Measurements from ENCODE around the gene TRANK1. TPM values are rescaled to one million over a fixed set of nuclear protein-coding genes. Genes with fewer than 3 reads are reported as not detected.

The TRANK1 gene
- total RNA-seq, 4 donors from 2014 or later = 2.1 to 4.6 (median 2.4) TPM

DNA sequence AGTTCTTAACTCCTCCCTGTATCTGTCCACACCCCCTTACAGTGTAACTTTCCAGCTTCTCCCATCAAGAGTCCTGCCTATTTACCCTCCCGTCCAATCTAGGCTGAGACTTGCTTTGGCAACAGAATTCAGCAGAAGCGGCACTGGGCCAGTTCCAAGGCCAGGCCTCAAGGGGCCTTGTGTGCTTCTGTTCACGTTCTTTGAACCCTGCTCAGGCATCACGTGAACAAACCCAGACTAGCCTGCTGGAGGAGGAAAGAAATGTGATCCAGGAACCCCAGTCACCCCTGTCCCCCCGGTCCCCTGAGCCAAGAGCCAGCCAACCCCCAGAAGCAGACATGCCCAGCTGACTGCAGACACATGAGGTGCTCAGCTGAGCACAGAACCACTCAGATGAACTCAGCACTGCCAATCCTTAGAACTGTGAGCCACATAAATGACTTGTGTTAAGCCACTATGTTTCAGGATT lies 104.4 kb downstream of the TRANK1 start:
- intact Hi-C loops (cut with DNase I; ENCODE audit: low total_unique reads) = no loop called here
- Histone ChIP-seq H3K36me3 (no peaks in the 10 kb centered on the region), H3K4me1 (no peaks in the 10 kb centered on the region), H3K4me3 (no peak overlapping the region), H3K27me3 (no peaks in the 10 kb centered on the region), H3K27ac (no peak overlapping the region), H3K9me3 (no peaks in the 10 kb centered on the region)
- in situ Hi-C loops (cut with MboI; ENCODE audit: low sequenced_read_pairs in 4 of 4) = no loop called here
- ATAC-seq (peak in 1 of 2 donors; percentile 41), DNase-seq (no peak)
- TF ChIP-seq, protein P1, sequence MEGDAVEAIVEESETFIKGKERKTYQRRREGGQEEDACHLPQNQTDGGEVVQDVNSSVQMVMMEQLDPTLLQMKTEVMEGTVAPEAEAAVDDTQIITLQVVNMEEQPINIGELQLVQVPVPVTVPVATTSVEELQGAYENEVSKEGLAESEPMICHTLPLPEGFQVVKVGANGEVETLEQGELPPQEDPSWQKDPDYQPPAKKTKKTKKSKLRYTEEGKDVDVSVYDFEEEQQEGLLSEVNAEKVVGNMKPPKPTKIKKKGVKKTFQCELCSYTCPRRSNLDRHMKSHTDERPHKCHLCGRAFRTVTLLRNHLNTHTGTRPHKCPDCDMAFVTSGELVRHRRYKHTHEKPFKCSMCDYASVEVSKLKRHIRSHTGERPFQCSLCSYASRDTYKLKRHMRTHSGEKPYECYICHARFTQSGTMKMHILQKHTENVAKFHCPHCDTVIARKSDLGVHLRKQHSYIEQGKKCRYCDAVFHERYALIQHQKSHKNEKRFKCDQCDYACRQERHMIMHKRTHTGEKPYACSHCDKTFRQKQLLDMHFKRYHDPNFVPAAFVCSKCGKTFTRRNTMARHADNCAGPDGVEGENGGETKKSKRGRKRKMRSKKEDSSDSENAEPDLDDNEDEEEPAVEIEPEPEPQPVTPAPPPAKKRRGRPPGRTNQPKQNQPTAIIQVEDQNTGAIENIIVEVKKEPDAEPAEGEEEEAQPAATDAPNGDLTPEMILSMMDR (IDR thresholded peaks at IDR 0.05 in 4 of 5, conservative IDR thresholded peaks at IDR 0.05 in 1 of 5) = no peak
- no peak for TF ChIP-seq POLR2A (IDR thresholded peaks at IDR 0.05)

DNA sequence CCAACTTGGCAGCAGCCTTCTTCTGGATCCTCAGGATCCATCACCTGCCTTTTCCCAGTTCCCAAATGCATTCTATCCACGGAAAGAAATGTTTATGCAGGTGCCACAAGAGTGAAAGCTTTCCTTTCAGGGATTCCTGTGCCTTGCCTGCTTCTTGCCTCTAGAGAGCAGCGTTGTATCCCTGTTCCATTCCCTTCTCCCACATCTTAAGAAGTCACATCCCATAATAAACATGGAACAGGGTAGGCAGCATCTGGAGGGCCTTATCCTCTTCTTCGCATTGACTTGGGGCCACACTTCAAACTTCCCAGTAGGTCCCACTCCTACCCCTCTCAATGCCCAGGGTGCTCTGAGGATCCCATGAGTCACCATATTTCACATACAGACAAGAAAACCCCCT lies 107.8 kb downstream of the TRANK1 start:
- TF ChIP-seq, protein P1 (IDR thresholded peaks at IDR 0.05 in 4 of 5, conservative IDR thresholded peaks at IDR 0.05 in 1 of 5) = no peak
- no peak for TF ChIP-seq POLR2A (IDR thresholded peaks at IDR 0.05)
- ATAC-seq (no peak), DNase-seq (no peak)
- H3K27me3 ChIP-seq = no peaks in the 10 kb centered on the region
- no peaks in the 10 kb centered on the region for H3K9me3 ChIP-seq
- H3K27ac ChIP-seq = no peak overlapping the region
- no peak overlapping the region for H3K4me3 ChIP-seq
- in situ Hi-C loops (cut with MboI; ENCODE audit: low sequenced_read_pairs in 4 of 4) = no loop called here
- intact Hi-C loops (cut with DNase I; ENCODE audit: low total_unique reads) = no loop called here
- no peaks in the 10 kb centered on the region for H3K4me1 ChIP-seq
- H3K36me3 ChIP-seq = peaks cover 0 to 5% of the 10 kb centered on the region in 2 donors

DNA sequence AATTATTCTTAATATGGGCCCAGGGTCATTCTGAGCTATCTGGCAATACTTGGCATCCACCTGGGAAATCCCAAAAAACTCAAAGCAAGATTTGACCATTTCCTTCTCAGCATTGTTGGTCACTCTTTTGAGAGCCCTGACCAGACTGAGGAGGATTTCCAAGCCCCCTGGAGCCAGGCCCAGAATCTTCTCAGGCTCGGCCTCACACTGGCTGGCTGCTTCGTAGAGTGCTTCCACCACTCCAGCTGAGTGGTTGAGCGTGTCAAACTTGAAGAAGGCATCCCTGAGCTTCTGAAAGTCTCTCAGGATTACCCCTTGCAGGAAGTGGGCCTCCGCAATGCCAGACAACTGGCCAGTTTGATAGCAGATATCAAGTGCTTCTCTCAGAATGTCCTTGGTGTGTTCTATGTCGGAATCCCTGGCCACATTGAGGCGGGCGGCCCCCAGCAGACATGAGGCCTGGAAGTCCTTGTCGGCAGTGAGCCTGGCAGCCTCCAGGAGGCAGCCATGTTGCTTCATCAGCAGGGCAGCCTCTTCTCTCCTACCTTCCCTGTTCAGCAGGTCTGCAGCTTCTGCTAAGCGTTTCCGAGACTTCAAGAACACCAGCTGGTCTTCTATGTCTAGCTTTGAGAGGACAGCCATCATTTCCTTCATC lies 111.6 kb downstream of the TRANK1 start:
- Histone ChIP-seq H3K9me3 (no peaks in the 10 kb centered on the region), H3K4me1 (no peaks in the 10 kb centered on the region), H3K27ac (no peak overlapping the region), H3K4me3 (no peak overlapping the region), H3K36me3 (peaks cover 0 to 5% of the 10 kb centered on the region in 2 donors), H3K27me3 (no peaks in the 10 kb centered on the region)
- TF ChIP-seq POLR2A (IDR thresholded peaks at IDR 0.05) = no peak
- no peak for DNase-seq
- in situ Hi-C loops (cut with MboI; ENCODE audit: low sequenced_read_pairs in 4 of 4) (no loop called here), intact Hi-C loops (cut with DNase I; ENCODE audit: low total_unique reads) (no loop called here)
- ATAC-seq = no peak

DNA sequence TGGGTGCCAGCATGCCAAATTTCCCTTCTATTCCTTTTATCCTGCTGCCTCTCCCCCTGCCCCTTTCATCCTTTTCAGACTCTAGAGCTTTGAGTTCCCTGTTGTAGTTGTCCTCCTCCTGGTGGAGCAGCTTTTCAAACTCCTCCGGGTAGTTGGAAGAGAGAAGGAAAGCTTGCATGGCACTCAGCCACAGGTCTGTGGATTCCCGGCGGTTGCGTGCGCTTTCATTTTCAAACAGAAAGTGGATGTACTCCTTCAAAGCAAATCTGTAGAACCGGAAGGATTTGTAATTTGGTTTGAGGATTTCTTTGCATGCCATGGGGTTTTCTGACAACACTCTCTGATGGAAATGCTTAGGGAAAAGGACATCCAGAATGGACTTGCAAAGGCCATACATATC lies 112.4 kb downstream of the TRANK1 start:
- DNase-seq (no peak), ATAC-seq (no peak)
- H3K9me3 ChIP-seq = no peaks in the 10 kb centered on the region
- TF ChIP-seq, protein P1 (IDR thresholded peaks at IDR 0.05 in 4 of 5, conservative IDR thresholded peaks at IDR 0.05 in 1 of 5) = no peak
- TF ChIP-seq POLR2A (IDR thresholded peaks at IDR 0.05) = no peak
- intact Hi-C loops (cut with DNase I; ENCODE audit: low total_unique reads) (no loop called here), in situ Hi-C loops (cut with MboI; ENCODE audit: low sequenced_read_pairs in 4 of 4) (no loop called here)
- no peaks in the 10 kb centered on the region for H3K27me3 ChIP-seq
- H3K4me1 ChIP-seq = no peaks in the 10 kb centered on the region
- no peak overlapping the region for H3K27ac ChIP-seq
- no peak overlapping the region for H3K4me3 ChIP-seq
- H3K36me3 ChIP-seq = peaks cover 0 to 5% of the 10 kb centered on the region in 2 donors

DNA sequence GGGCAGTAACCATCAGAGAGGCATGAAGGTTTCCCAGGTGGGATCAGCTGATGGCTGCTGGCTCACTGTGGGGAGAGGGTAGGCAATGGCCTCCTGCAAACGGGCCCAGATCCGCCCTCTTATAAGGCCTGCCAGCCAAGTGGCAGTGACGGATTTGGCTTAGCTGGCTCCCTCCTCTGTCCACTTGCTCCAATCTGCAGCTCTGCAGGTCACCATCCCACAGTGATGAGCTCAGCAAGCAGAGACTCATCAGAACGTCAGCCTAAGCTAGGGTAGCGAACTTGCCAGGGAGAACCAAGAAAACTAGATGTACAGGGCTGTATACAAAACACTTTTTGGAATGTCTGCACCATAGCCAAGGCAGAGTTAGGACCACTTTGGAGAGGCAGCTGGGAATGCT lies 117.7 kb downstream of the TRANK1 start:
- H3K4me3 ChIP-seq = no peak overlapping the region
- H3K4me1 ChIP-seq = no peaks in the 10 kb centered on the region
- no peaks in the 10 kb centered on the region for H3K9me3 ChIP-seq
- in situ Hi-C loops (cut with MboI; ENCODE audit: low sequenced_read_pairs in 4 of 4) = no loop called here
- no peaks in the 10 kb centered on the region for H3K36me3 ChIP-seq
- no peaks in the 10 kb centered on the region for H3K27me3 ChIP-seq
- no peak for DNase-seq
- TF ChIP-seq POLR2A (IDR thresholded peaks at IDR 0.05) = no peak
- TF ChIP-seq, protein P1 (IDR thresholded peaks at IDR 0.05 in 4 of 5, conservative IDR thresholded peaks at IDR 0.05 in 1 of 5) = no peak
- no peak overlapping the region for H3K27ac ChIP-seq
- intact Hi-C loops (cut with DNase I; ENCODE audit: low total_unique reads) = no loop called here
- ATAC-seq = no peak
